ENCODE results near the gene CCDC43.

The CCDC43 gene

GRCh38 chr17:44664867-44665266, 24.7 kb downstream of the CCDC43 start:
- Histone ChIP-seq H3K9me2 (replicated peaks; ENCODE audit: insufficient read depth, low read length) (no peaks in the 10 kb centered on the region), H3K4me2 (ENCODE audit: low read depth, low read length, poor library complexity, severe bottlenecking) (no peak overlapping the region), H2AFZ (ENCODE audit: low read depth, low read length, severe bottlenecking) (no peak overlapping the region), H4K20me1 (ENCODE audit: low read depth, low read length) (0 out of 2 replicates have a peak, but pooled peaks cover 5% of the 10 kb centered on the region), H3K27ac (ENCODE audit: low read depth, low read length) (no peak overlapping the region), H3K4me3 (ENCODE audit: insufficient read depth, low read length, poor library complexity, severe bottlenecking) (no peak overlapping the region), H3F3A (ENCODE audit: insufficient read depth) (no peaks in the 10 kb centered on the region), H3K9ac (ENCODE audit: low read length) (no peak overlapping the region), H3K79me2 (ENCODE audit: insufficient read depth, low read length) (no peaks in the 10 kb centered on the region), H3K27me3 (ENCODE audit: low read length) (no peaks in the 10 kb centered on the region), H3K36me3 (ENCODE audit: low read length) (no peaks in the 10 kb centered on the region), H3K9me3 (ENCODE audit: insufficient read depth, low read length) (no peaks in the 10 kb centered on the region)
- TF ChIP-seq, protein P1, sequence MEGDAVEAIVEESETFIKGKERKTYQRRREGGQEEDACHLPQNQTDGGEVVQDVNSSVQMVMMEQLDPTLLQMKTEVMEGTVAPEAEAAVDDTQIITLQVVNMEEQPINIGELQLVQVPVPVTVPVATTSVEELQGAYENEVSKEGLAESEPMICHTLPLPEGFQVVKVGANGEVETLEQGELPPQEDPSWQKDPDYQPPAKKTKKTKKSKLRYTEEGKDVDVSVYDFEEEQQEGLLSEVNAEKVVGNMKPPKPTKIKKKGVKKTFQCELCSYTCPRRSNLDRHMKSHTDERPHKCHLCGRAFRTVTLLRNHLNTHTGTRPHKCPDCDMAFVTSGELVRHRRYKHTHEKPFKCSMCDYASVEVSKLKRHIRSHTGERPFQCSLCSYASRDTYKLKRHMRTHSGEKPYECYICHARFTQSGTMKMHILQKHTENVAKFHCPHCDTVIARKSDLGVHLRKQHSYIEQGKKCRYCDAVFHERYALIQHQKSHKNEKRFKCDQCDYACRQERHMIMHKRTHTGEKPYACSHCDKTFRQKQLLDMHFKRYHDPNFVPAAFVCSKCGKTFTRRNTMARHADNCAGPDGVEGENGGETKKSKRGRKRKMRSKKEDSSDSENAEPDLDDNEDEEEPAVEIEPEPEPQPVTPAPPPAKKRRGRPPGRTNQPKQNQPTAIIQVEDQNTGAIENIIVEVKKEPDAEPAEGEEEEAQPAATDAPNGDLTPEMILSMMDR (IDR thresholded peaks at IDR 0.05; ENCODE audit: insufficient read depth, low read length, poor library complexity, severe bottlenecking), result no peak
- TF ChIP-seq EZH2phosphoT487 (conservative IDR thresholded peaks at IDR 0.05; ENCODE audit: low read length), result no peak

DNA sequence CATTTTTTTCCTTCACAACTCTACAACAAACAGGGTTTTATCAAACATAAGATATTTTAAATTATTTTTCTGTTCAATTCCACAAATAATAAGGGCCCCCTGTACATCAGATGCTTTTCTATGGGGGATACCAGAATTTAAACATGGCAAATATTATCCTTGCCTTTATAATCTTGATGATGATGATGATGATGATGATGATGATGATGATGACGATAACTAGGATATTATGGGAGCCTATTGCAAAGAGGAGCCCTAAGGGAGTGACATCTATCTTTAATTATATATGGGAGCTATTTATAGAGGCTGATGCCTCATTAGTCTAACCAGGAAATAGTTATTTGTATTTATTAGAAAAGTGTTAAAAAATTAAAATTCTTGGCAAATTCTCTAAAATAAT, 26.5 kb downstream of the CCDC43 start:
- Histone ChIP-seq H4K20me1 (ENCODE audit: low read depth, low read length) (0 out of 2 replicates have a peak, but pooled peaks cover 5% of the 10 kb centered on the region), H3F3A (ENCODE audit: insufficient read depth) (no peaks in the 10 kb centered on the region), H3K36me3 (ENCODE audit: low read length) (no peaks in the 10 kb centered on the region), H2AFZ (ENCODE audit: low read depth, low read length, severe bottlenecking) (no peak overlapping the region), H3K9me2 (replicated peaks; ENCODE audit: insufficient read depth, low read length) (no peaks in the 10 kb centered on the region), H3K27me3 (ENCODE audit: low read length) (no peaks in the 10 kb centered on the region), H3K4me2 (ENCODE audit: low read depth, low read length, poor library complexity, severe bottlenecking) (no peak overlapping the region), H3K4me3 (ENCODE audit: insufficient read depth, low read length, poor library complexity, severe bottlenecking) (no peak overlapping the region), H3K79me2 (ENCODE audit: insufficient read depth, low read length) (no peaks in the 10 kb centered on the region), H3K9ac (ENCODE audit: low read length) (no peak overlapping the region), H3K27ac (ENCODE audit: low read depth, low read length) (no peak overlapping the region), H3K9me3 (ENCODE audit: insufficient read depth, low read length) (no peaks in the 10 kb centered on the region)
- TF ChIP-seq, protein P1 (IDR thresholded peaks at IDR 0.05; ENCODE audit: insufficient read depth, low read length, poor library complexity, severe bottlenecking), result no peak
- no peak for TF ChIP-seq EZH2phosphoT487 (conservative IDR thresholded peaks at IDR 0.05; ENCODE audit: low read length)

- no peak overlapping the region for H2AFZ ChIP-seq (ENCODE audit: low read depth, low read length, severe bottlenecking)
- no peak overlapping the region for H3K9ac ChIP-seq (ENCODE audit: low read length)
- H3F3A ChIP-seq (ENCODE audit: insufficient read depth), result no peaks in the 10 kb centered on the region
- 0 out of 2 replicates have a peak, but pooled peaks cover 5% of the 10 kb centered on the region for H4K20me1 ChIP-seq (ENCODE audit: low read depth, low read length)
- no peaks in the 10 kb centered on the region for H3K9me2 ChIP-seq (replicated peaks; ENCODE audit: insufficient read depth, low read length)
- no peak overlapping the region for H3K4me3 ChIP-seq (ENCODE audit: insufficient read depth, low read length, poor library complexity, severe bottlenecking)
- no peak overlapping the region for H3K27ac ChIP-seq (ENCODE audit: low read depth, low read length)
- H3K36me3 ChIP-seq (ENCODE audit: low read length), result no peaks in the 10 kb centered on the region
- TF ChIP-seq, protein P1 (IDR thresholded peaks at IDR 0.05; ENCODE audit: insufficient read depth, low read length, poor library complexity, severe bottlenecking), result no peak
- TF ChIP-seq EZH2phosphoT487 (conservative IDR thresholded peaks at IDR 0.05; ENCODE audit: low read length), result no peak
- H3K79me2 ChIP-seq (ENCODE audit: insufficient read depth, low read length), result no peaks in the 10 kb centered on the region
- H3K4me2 ChIP-seq (ENCODE audit: low read depth, low read length, poor library complexity, severe bottlenecking), result no peak overlapping the region
- no peaks in the 10 kb centered on the region for H3K27me3 ChIP-seq (ENCODE audit: low read length)
- H3K9me3 ChIP-seq (ENCODE audit: insufficient read depth, low read length), result no peaks in the 10 kb centered on the region
Measured at GRCh38 chr17:44661835-44662234, 27.7 kb downstream of the CCDC43 start.
